Measurements from ENCODE around the gene KCNQ5. TPM values are rescaled to one million over a fixed set of nuclear protein-coding genes. Genes with fewer than 3 reads are reported as not detected.

Gene KCNQ5
- total RNA-seq, 1 experiment from 2014 or later = 2.0 TPM

- no peak for TF ChIP-seq STAT6 (CRISPR knock-in tag; conservative IDR thresholded peaks at IDR 0.05; ENCODE audit: low read depth)
- no peak for TF ChIP-seq CREB1 (CRISPR knock-in tag; IDR thresholded peaks at IDR 0.05)
- no peak for TF ChIP-seq HMGA2 (CRISPR knock-in tag; IDR thresholded peaks at IDR 0.05)
Observed at GRCh38 chr6:73194744-73195143, 572.9 kb downstream of the KCNQ5 start (continued).

DNA sequence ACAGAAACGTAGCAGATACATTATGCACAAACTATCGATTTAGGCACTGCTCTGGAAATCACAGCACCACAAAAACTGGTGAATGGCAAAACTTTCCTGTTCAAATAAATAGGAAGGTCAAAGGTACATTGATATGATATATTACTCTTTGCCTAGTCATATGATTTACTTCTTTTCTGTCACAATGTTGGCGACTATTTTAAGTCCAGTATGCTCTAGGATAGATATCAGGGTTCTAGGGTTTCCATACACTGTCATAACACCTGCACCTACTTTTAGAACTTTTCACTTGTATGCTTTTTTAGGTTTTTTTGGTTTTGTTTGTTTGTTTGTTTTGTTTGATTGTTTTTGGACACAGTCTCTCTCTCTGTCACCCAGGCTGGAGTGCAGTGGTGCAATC, 578.4 kb downstream of the KCNQ5 start:
- CTCF ChIA-PET = no interaction called here
- Mint-ChIP-seq H3K9me3 (no peaks in the 10 kb centered on the region), H3K4me1 (peaks cover 46% of the 10 kb centered on the region)

More for the DNA sequence above, 578.4 kb downstream of the KCNQ5 start:
- H3K4me3 Mint-ChIP-seq = no peak overlapping the region
- no peak overlapping the region for H3K27ac Mint-ChIP-seq
- ATAC-seq (no peak), DNase-seq (ENCODE audit: low spot score) (no peak)
- TF ChIP-seq ZNF423 (CRISPR knock-in tag; IDR thresholded peaks at IDR 0.05) (no peak), STAT6 (CRISPR knock-in tag; conservative IDR thresholded peaks at IDR 0.05; ENCODE audit: low read depth) (no peak), ZNF671 (CRISPR knock-in tag; IDR thresholded peaks at IDR 0.05) (no peak), NR3C1 (CRISPR knock-in tag; conservative IDR thresholded peaks at IDR 0.05; ENCODE audit: low read depth) (no peak), RORB (CRISPR knock-in tag; IDR thresholded peaks at IDR 0.05) (no peak), CREM (CRISPR knock-in tag; IDR thresholded peaks at IDR 0.05) (no peak), TCF7 (CRISPR knock-in tag; IDR thresholded peaks at IDR 0.05; ENCODE audit: low read depth) (no peak), ZNF317 (CRISPR knock-in tag; IDR thresholded peaks at IDR 0.05; ENCODE audit: borderline replicate concordance, low read depth) (no peak), GRHL2 (CRISPR knock-in tag; IDR thresholded peaks at IDR 0.05; ENCODE audit: insufficient replicate concordance, severe bottlenecking) (no peak), JAZF1 (CRISPR knock-in tag; IDR thresholded peaks at IDR 0.05) (no peak), PRRX2 (CRISPR knock-in tag; IDR thresholded peaks at IDR 0.05) (no peak)
- TF ChIP-seq, protein P1, sequence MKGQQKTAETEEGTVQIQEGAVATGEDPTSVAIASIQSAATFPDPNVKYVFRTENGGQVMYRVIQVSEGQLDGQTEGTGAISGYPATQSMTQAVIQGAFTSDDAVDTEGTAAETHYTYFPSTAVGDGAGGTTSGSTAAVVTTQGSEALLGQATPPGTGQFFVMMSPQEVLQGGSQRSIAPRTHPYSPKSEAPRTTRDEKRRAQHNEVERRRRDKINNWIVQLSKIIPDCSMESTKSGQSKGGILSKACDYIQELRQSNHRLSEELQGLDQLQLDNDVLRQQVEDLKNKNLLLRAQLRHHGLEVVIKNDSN (CRISPR knock-in tag; IDR thresholded peaks at IDR 0.05) = no peak
- TF ChIP-seq, protein P2, sequence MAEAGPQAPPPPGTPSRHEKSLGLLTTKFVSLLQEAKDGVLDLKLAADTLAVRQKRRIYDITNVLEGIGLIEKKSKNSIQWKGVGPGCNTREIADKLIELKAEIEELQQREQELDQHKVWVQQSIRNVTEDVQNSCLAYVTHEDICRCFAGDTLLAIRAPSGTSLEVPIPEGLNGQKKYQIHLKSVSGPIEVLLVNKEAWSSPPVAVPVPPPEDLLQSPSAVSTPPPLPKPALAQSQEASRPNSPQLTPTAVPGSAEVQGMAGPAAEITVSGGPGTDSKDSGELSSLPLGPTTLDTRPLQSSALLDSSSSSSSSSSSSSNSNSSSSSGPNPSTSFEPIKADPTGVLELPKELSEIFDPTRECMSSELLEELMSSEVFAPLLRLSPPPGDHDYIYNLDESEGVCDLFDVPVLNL (CRISPR knock-in tag; IDR thresholded peaks at IDR 0.05; ENCODE audit: borderline replicate concordance, low read depth) = no peak
- TF ChIP-seq, protein P3, sequence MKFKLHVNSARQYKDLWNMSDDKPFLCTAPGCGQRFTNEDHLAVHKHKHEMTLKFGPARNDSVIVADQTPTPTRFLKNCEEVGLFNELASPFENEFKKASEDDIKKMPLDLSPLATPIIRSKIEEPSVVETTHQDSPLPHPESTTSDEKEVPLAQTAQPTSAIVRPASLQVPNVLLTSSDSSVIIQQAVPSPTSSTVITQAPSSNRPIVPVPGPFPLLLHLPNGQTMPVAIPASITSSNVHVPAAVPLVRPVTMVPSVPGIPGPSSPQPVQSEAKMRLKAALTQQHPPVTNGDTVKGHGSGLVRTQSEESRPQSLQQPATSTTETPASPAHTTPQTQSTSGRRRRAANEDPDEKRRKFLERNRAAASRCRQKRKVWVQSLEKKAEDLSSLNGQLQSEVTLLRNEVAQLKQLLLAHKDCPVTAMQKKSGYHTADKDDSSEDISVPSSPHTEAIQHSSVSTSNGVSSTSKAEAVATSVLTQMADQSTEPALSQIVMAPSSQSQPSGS (CRISPR knock-in tag; IDR thresholded peaks at IDR 0.05; ENCODE audit: borderline replicate concordance, low read depth) = no peak
- TF ChIP-seq, protein P4, sequence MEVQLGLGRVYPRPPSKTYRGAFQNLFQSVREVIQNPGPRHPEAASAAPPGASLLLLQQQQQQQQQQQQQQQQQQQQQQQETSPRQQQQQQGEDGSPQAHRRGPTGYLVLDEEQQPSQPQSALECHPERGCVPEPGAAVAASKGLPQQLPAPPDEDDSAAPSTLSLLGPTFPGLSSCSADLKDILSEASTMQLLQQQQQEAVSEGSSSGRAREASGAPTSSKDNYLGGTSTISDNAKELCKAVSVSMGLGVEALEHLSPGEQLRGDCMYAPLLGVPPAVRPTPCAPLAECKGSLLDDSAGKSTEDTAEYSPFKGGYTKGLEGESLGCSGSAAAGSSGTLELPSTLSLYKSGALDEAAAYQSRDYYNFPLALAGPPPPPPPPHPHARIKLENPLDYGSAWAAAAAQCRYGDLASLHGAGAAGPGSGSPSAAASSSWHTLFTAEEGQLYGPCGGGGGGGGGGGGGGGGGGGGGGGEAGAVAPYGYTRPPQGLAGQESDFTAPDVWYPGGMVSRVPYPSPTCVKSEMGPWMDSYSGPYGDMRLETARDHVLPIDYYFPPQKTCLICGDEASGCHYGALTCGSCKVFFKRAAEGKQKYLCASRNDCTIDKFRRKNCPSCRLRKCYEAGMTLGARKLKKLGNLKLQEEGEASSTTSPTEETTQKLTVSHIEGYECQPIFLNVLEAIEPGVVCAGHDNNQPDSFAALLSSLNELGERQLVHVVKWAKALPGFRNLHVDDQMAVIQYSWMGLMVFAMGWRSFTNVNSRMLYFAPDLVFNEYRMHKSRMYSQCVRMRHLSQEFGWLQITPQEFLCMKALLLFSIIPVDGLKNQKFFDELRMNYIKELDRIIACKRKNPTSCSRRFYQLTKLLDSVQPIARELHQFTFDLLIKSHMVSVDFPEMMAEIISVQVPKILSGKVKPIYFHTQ (CRISPR knock-in tag; IDR thresholded peaks at IDR 0.05) = no peak
- TF ChIP-seq, protein P5, sequence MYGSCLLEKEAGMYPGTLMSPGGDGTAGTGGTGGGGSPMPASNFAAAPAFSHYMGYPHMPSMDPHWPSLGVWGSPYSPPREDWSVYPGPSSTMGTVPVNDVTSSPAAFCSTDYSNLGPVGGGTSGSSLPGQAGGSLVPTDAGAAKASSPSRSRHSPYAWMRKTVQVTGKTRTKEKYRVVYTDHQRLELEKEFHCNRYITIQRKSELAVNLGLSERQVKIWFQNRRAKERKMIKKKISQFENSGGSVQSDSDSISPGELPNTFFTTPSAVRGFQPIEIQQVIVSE (CRISPR knock-in tag; IDR thresholded peaks at IDR 0.05; ENCODE audit: borderline replicate concordance) = no peak
- H3K36me3 Mint-ChIP-seq = no peaks in the 10 kb centered on the region; the same call in 1 of the 2 replicates
- POLR2A ChIA-PET = no interaction called here
- H3K27me3 Mint-ChIP-seq (ENCODE audit: low read depth) = no peaks in the 10 kb centered on the region

Data from WTC11 (cell line).